ENCODE results near the gene RASA2. TPM values are rescaled to one million over a fixed set of nuclear protein-coding genes. Genes with fewer than 3 reads are reported as not detected.
A peak's percentile ranks its signal among the peaks of the same experiment; 100 is the strongest.

The RASA2 gene
- total and polyA plus RNA-seq, 9 of the 15 experiments (the other 6 are each of a cell fraction or from before 2014, with no cell fraction given): 2.0 to 12.8 (median 9.5) TPM

- TF ChIP-seq MGA (IDR thresholded peaks at IDR 0.05) (0 out of 2 replicates have a peak, but pooled peaks have one; percentile 26), L3MBTL2 (IDR thresholded peaks at IDR 0.05) (peak; percentile 48; the same call in 1 of the 2 replicates), ZNF695 (CRISPR knock-in tag; IDR thresholded peaks at IDR 0.05) (no peak), ZNF592 (IDR thresholded peaks at IDR 0.05) (0 out of 2 replicates have a peak, but pooled peaks have one; percentile 21)
Observed at GRCh38 chr3:141655801-141656200, 169.0 kb downstream of the RASA2 start (continued).

Measured in K562 (cell line).